Cardiac fibroblast (primary cell): Measurements from ENCODE around the gene TMEM256.

Source experiments
- DNase-seq, 2 donors: peaks; one replicate each; pipeline versions ENCODE4 v3.0.0 to v3.0.0-alpha.2; 2010; ENCODE audit warnings: low read depth in 2 of 2
- H3K4me3 ChIP-seq, 2 donors: replicated peaks in 1 of 2; 1 replicate in 1 of 2; 2 replicates in 1 of 2; pipeline ENCODE4 v1.5.1; 2011; ENCODE audit warnings: low read depth in 2 of 2, low read length in 2 of 2, mild to moderate bottlenecking in 2 of 2, moderate library complexity in 1 of 2
- CTCF ChIP-seq: IDR thresholded peaks from one replicate; pipeline ENCODE4 v1.5.1; 2011; ENCODE audit warnings: low read depth, mild to moderate bottlenecking, low read length, inconsistent platforms

The TMEM256 gene

DNA sequence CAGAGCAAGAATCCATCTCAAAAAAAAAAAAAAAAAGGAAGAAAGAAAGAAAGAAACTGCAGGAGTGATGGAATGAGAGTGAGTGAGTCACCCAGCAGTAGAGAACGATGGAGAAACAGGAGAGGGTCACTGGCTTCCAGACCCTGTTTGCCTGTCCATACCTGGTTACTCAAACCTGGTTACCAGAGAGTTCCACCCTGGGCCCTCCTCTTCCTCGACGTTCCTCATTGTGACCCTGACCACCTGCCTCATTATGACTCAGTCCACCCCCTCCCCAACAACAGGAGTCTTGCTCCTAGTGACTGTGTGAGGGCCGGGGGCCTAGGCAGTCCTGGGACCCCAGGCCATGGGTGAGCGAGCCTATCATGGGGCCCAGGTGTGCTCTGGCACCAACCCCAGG lies 24.7 kb upstream of the TMEM256 start, which contains the start of gene SPEM3:
Gene SPEM3 (plus strand): TSS at position 301 of the 400 bp plus-strand sequence. CDS start 46 bp downstream, at position 347.
- H3K4me3 ChIP-seq: no peak within 1 kb of the TSS
- TF ChIP-seq CTCF: no peak
- DNase-seq: no peak

DNA sequence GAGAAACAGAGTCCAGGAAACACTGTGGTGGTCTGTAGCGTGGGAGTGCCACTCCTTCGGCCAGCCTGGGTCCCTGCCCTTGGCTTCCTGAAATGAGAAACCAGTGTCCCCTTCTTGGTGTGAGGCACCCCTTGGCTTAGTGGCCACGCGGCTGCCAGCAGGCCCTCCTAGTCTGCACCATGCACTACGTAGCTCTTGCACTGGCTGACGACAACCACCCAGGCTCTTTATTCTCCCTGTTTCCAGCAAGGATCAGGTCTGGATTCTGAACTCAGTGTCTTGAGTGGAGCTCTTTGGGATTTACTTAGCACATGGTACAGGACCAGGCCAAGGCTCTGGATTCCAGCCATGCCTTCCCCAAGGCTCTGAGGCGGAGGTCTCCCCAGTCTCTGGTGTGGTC lies 23.7 kb upstream of the TMEM256 start:
- TF ChIP-seq CTCF: no peak
- DNase-seq: no peak

GRCh38 chr17:7426896-7427489 lies 23.1 kb upstream of the TMEM256 start:
- H3K4me3 ChIP-seq: no peak overlapping the region
- no peak for TF ChIP-seq CTCF

More for the DNA sequence above, 23.7 kb upstream of the TMEM256 start:
- H3K4me3 ChIP-seq: no peak overlapping the region

GRCh38 chr17:7426203-7426863 lies 22.4 kb upstream of the TMEM256 start:
- DNase-seq: no peak
- no peak for TF ChIP-seq CTCF
- no peak overlapping the region for H3K4me3 ChIP-seq

More at GRCh38 chr17:7426896-7427489, 23.1 kb upstream of the TMEM256 start:
- no peak for DNase-seq

- H3K4me3 ChIP-seq: no peak overlapping the region
- TF ChIP-seq CTCF: no peak
- DNase-seq: no peak
These were observed 21.9 kb upstream of the TMEM256 start for GRCh38 chr17:7425756-7426155.

- H3K4me3 ChIP-seq: no peak within 1 kb of the TSS
- no peak for DNase-seq
These were observed 21.4 kb upstream of the TMEM256 start, which contains the start of gene SPEM2 for GRCh38 chr17:7425316-7425715. SPEM2 (plus strand) TSS chr17:7425616; CDS start chr17:7425689, 73 bp downstream.

More at GRCh38 chr17:7425316-7425715, 21.4 kb upstream of the TMEM256 start, which contains the start of gene SPEM2:
- no peak for TF ChIP-seq CTCF
